Measurements from ENCODE around the gene TMEM150A. TPM values are rescaled to one million over a fixed set of nuclear protein-coding genes. Genes with fewer than 3 reads are reported as not detected.

Gene TMEM150A
- total RNA-seq, 5 donors from 2014 or later (not counting 1 experiment from before 2014, with no cell fraction given): 8.4 to 17.1 (median 16.2) TPM

- Mint-ChIP-seq H3K9me3 (no peaks in the 10 kb centered on the region), H3K4me3 (no peak overlapping the region), H3K4me1 (peaks cover 17 to 20% (median 18%) of the 10 kb centered on the region in 3 donors), H3K27me3 (no peaks in the 10 kb centered on the region), H3K36me3 (peaks cover 52% of the 10 kb centered on the region), H3K27ac (peak overlapping the region in 1 of 2 donors; percentile 58)
- no peak for DNase-seq
- Histone ChIP-seq H3K4me1 (ENCODE audit: control insufficient read depth in 1 of 2, extremely low read depth in 1 of 2, insufficient read depth in 2 of 2, low read length in 2 of 2) (peaks cover 0 to 2% of the 10 kb centered on the region in 2 experiments), H3K36me3 (ENCODE audit: control insufficient read depth in 2 of 2, extremely low read depth in 1 of 2, insufficient read depth in 1 of 2, low read length in 1 of 2) (peaks cover 17 to 89% of the 10 kb centered on the region in 2 donors), H3K9me3 (no peaks in the 10 kb centered on the region), H3K4me3 (ENCODE audit: control insufficient read depth in 1 of 2, extremely low read depth in 1 of 2, low read length in 1 of 2) (no peak overlapping the region), H3K27me3 (replicated peaks in 1 of 2; ENCODE audit: control insufficient read depth in 2 of 2, extremely low read depth in 1 of 2, insufficient read depth in 2 of 2, low read length in 1 of 2) (no peaks in the 10 kb centered on the region), H3K27ac (ENCODE audit: low read length) (no peak overlapping the region)
- ChIA-PET CTCF (interaction anchor here in 1 of 2 donors (0.6 to 3.0 kb wide), 2 partner anchors 20 to 72 kb away, joined by 5 to 48 read pairs; no protein-coding TSS in a partner anchor), POLR2A (no interaction called here)
- ATAC-seq (replicated peaks in 1 of 4): no peak
- WGBS (ENCODE audit: insufficient coverage): 97% methylated on average over 3 of the region's 8 CpGs
Measured at GRCh38 chr2:85635011-85635410, 32.5 kb upstream of the TMEM150A start.

GRCh38 chr2:85631316-85631715 lies 28.8 kb upstream of the TMEM150A start:
- CTCF ChIA-PET: interaction anchor here (0.6 to 0.7 kb wide), 2 partner anchors 14 to 20 kb away, joined by 3 to 6 read pairs; partner anchors contain the start of gene C2orf68 (in 1 of the 2)
- POLR2A ChIA-PET: interaction anchor here in 1 of 2 donors (0.9 kb wide), 1 partner anchor 12 kb away, joined by 3 read pairs; no protein-coding TSS in a partner anchor
- Mint-ChIP-seq H3K4me3 (no peak overlapping the region), H3K4me1 (peaks cover 11 to 27% (median 19%) of the 10 kb centered on the region in 3 donors), H3K36me3 (peaks cover 50% of the 10 kb centered on the region), H3K27ac (peak overlapping the region in 1 of 2 donors; percentile 22), H3K27me3 (no peaks in the 10 kb centered on the region), H3K9me3 (no peaks in the 10 kb centered on the region)
- H3K36me3 ChIP-seq (ENCODE audit: control insufficient read depth in 2 of 2, extremely low read depth in 1 of 2, insufficient read depth in 1 of 2, low read length in 1 of 2): peaks cover 28 to 80% of the 10 kb centered on the region in 2 donors
- no peak overlapping the region for H3K27ac ChIP-seq (ENCODE audit: low read length)
- H3K4me1 ChIP-seq (ENCODE audit: control insufficient read depth in 1 of 2, extremely low read depth in 1 of 2, insufficient read depth in 2 of 2, low read length in 2 of 2): peaks cover 0 to 4% of the 10 kb centered on the region in 2 experiments
- WGBS (ENCODE audit: insufficient coverage): no CpG with 5 or more reads among the region's 3 CpGs
- DNase-seq (no peak), ATAC-seq (replicated peaks in 1 of 4) (no peak)
- no peak overlapping the region for H3K4me3 ChIP-seq (ENCODE audit: control insufficient read depth in 1 of 2, extremely low read depth in 1 of 2, low read length in 1 of 2)
- H3K27me3 ChIP-seq (replicated peaks in 1 of 2; ENCODE audit: control insufficient read depth in 2 of 2, extremely low read depth in 1 of 2, insufficient read depth in 2 of 2, low read length in 1 of 2): no peaks in the 10 kb centered on the region
- H3K9me3 ChIP-seq: no peaks in the 10 kb centered on the region

GRCh38 chr2:85628658-85629057 lies 26.2 kb upstream of the TMEM150A start:
- POLR2A ChIA-PET: interaction anchor here (0.5 to 0.9 kb wide), 3 partner anchors 9 to 852 kb away, joined by 3 to 5 read pairs (median 3); no protein-coding TSS in a partner anchor
- Mint-ChIP-seq H3K9me3 (no peaks in the 10 kb centered on the region), H3K4me3 (no peak overlapping the region), H3K4me1 (peaks cover 6 to 16% (median 11%) of the 10 kb centered on the region in 3 donors), H3K36me3 (peaks cover 55% of the 10 kb centered on the region), H3K27me3 (no peaks in the 10 kb centered on the region), H3K27ac (peak overlapping the region; percentile 39 to 79)
- Histone ChIP-seq H3K36me3 (ENCODE audit: control insufficient read depth in 2 of 2, extremely low read depth in 1 of 2, insufficient read depth in 1 of 2, low read length in 1 of 2) (peaks cover 43 to 83% of the 10 kb centered on the region in 2 donors), H3K4me3 (ENCODE audit: control insufficient read depth in 1 of 2, extremely low read depth in 1 of 2, low read length in 1 of 2) (no peak overlapping the region), H3K27me3 (replicated peaks in 1 of 2; ENCODE audit: control insufficient read depth in 2 of 2, extremely low read depth in 1 of 2, insufficient read depth in 2 of 2, low read length in 1 of 2) (no peaks in the 10 kb centered on the region), H3K9me3 (no peaks in the 10 kb centered on the region), H3K27ac (ENCODE audit: low read length) (peak overlapping the region; percentile 12), H3K4me1 (ENCODE audit: control insufficient read depth in 1 of 2, extremely low read depth in 1 of 2, insufficient read depth in 2 of 2, low read length in 2 of 2) (peaks cover 0 to 4% of the 10 kb centered on the region in 2 experiments)
- DNase-seq (peak in 1 of 35 experiments; percentile 36), ATAC-seq (replicated peaks in 1 of 4) (peak in 2 of 4 experiments; percentile 45 to 76)
- 50% methylated on average over 1 of the region's 2 CpGs for WGBS (ENCODE audit: insufficient coverage)
- CTCF ChIA-PET: interaction anchor here (1.2 to 2.1 kb wide), 2 partner anchors 8 to 9 kb away, joined by 3 to 10 read pairs; no protein-coding TSS in a partner anchor

- Mint-ChIP-seq H3K9me3 (no peaks in the 10 kb centered on the region), H3K27ac (no peak overlapping the region), H3K4me1 (peaks cover 15 to 29% (median 21%) of the 10 kb centered on the region in 3 donors), H3K4me3 (no peak overlapping the region), H3K36me3 (peaks cover 47% of the 10 kb centered on the region), H3K27me3 (no peaks in the 10 kb centered on the region)
- CTCF ChIA-PET: interaction anchor here in 1 of 2 donors (0.6 kb wide), 1 partner anchor 504 kb away, joined by 5 read pairs; no protein-coding TSS in a partner anchor
- H3K27ac ChIP-seq (ENCODE audit: low read length): no peak overlapping the region
- no peaks in the 10 kb centered on the region for H3K9me3 ChIP-seq
- peaks cover 0 to 4% of the 10 kb centered on the region in 2 experiments for H3K4me1 ChIP-seq (ENCODE audit: control insufficient read depth in 1 of 2, extremely low read depth in 1 of 2, insufficient read depth in 2 of 2, low read length in 2 of 2)
- H3K27me3 ChIP-seq (replicated peaks in 1 of 2; ENCODE audit: control insufficient read depth in 2 of 2, extremely low read depth in 1 of 2, insufficient read depth in 2 of 2, low read length in 1 of 2): no peaks in the 10 kb centered on the region
- no peak overlapping the region for H3K4me3 ChIP-seq (ENCODE audit: control insufficient read depth in 1 of 2, extremely low read depth in 1 of 2, low read length in 1 of 2)
- ATAC-seq (replicated peaks in 1 of 4): no peak
- WGBS (ENCODE audit: insufficient coverage): 97% methylated on average over 5 of the region's 5 CpGs
- no peak for DNase-seq
- POLR2A ChIA-PET: no interaction called here
- H3K36me3 ChIP-seq (ENCODE audit: control insufficient read depth in 2 of 2, extremely low read depth in 1 of 2, insufficient read depth in 1 of 2, low read length in 1 of 2): peaks cover 36 to 83% of the 10 kb centered on the region in 2 donors
Measured at GRCh38 chr2:85623991-85624390, 21.5 kb upstream of the TMEM150A start.

GRCh38 chr2:85621338-85621737 lies 18.8 kb upstream of the TMEM150A start:
- Histone ChIP-seq H3K4me3 (ENCODE audit: control insufficient read depth in 1 of 2, extremely low read depth in 1 of 2, low read length in 1 of 2) (no peak overlapping the region), H3K9me3 (no peaks in the 10 kb centered on the region), H3K27ac (ENCODE audit: low read length) (no peak overlapping the region), H3K4me1 (ENCODE audit: control insufficient read depth in 1 of 2, extremely low read depth in 1 of 2, insufficient read depth in 2 of 2, low read length in 2 of 2) (peaks cover 12 to 23% of the 10 kb centered on the region in 2 experiments), H3K27me3 (replicated peaks in 1 of 2; ENCODE audit: control insufficient read depth in 2 of 2, extremely low read depth in 1 of 2, insufficient read depth in 2 of 2, low read length in 1 of 2) (no peaks in the 10 kb centered on the region), H3K36me3 (ENCODE audit: control insufficient read depth in 2 of 2, extremely low read depth in 1 of 2, insufficient read depth in 1 of 2, low read length in 1 of 2) (peaks cover 24 to 67% of the 10 kb centered on the region in 2 donors)
- H3K36me3 Mint-ChIP-seq: peaks cover 41% of the 10 kb centered on the region
- ATAC-seq (replicated peaks in 1 of 4): no peak
- no peaks in the 10 kb centered on the region for H3K27me3 Mint-ChIP-seq
- no CpG with 5 or more reads among the region's 1 CpG for WGBS (ENCODE audit: insufficient coverage)
- CTCF ChIA-PET: interaction anchor here (0.5 to 2.0 kb wide), 3 partner anchors 16 to 54 kb away, joined by 6 to 8 read pairs (median 6); no protein-coding TSS in a partner anchor
- H3K27ac Mint-ChIP-seq: peak overlapping the region in 1 of 2 donors; percentile 6
- POLR2A ChIA-PET: interaction anchor here (0.6 to 0.7 kb wide), 3 partner anchors 16 to 768 kb away, joined by 3 to 5 read pairs (median 5); no protein-coding TSS in a partner anchor
- H3K4me3 Mint-ChIP-seq: no peak overlapping the region
- no peaks in the 10 kb centered on the region for H3K9me3 Mint-ChIP-seq
- peaks cover 20 to 34% (median 34%) of the 10 kb centered on the region in 3 donors for H3K4me1 Mint-ChIP-seq
- no peak for DNase-seq

GRCh38 chr2:85619617-85620016 lies 17.1 kb upstream of the TMEM150A start:
- no peaks in the 10 kb centered on the region for H3K9me3 Mint-ChIP-seq
- H3K27ac Mint-ChIP-seq: no peak overlapping the region
- H3K4me1 Mint-ChIP-seq: peaks cover 20 to 38% (median 38%) of the 10 kb centered on the region in 3 donors
- peaks cover 29% of the 10 kb centered on the region for H3K36me3 Mint-ChIP-seq
- peaks cover 14 to 30% of the 10 kb centered on the region in 2 experiments for H3K4me1 ChIP-seq (ENCODE audit: control insufficient read depth in 1 of 2, extremely low read depth in 1 of 2, insufficient read depth in 2 of 2, low read length in 2 of 2)
- DNase-seq (no peak), ATAC-seq (replicated peaks in 1 of 4) (no peak)
- CTCF ChIA-PET: interaction anchor here in 1 of 2 donors (1.8 kb wide), 1 partner anchor 18 kb away, joined by 9 read pairs; no protein-coding TSS in a partner anchor
- no peak overlapping the region for H3K27ac ChIP-seq (ENCODE audit: low read length)
- no peak overlapping the region for H3K4me3 Mint-ChIP-seq
- H3K27me3 ChIP-seq (replicated peaks in 1 of 2; ENCODE audit: control insufficient read depth in 2 of 2, extremely low read depth in 1 of 2, insufficient read depth in 2 of 2, low read length in 1 of 2): no peaks in the 10 kb centered on the region
- H3K27me3 Mint-ChIP-seq: no peaks in the 10 kb centered on the region
- 100% methylated on average over 5 of the region's 6 CpGs for WGBS (ENCODE audit: insufficient coverage)
- H3K9me3 ChIP-seq: no peaks in the 10 kb centered on the region
- peaks cover 11 to 52% of the 10 kb centered on the region in 2 donors for H3K36me3 ChIP-seq (ENCODE audit: control insufficient read depth in 2 of 2, extremely low read depth in 1 of 2, insufficient read depth in 1 of 2, low read length in 1 of 2)
- H3K4me3 ChIP-seq (ENCODE audit: control insufficient read depth in 1 of 2, extremely low read depth in 1 of 2, low read length in 1 of 2): no peak overlapping the region
- POLR2A ChIA-PET: interaction anchor here in 1 of 2 donors (0.6 to 1.0 kb wide), 2 partner anchors 8 to 12 kb away, joined by 3 read pairs; no protein-coding TSS in a partner anchor

All from T-cell (primary cell).